ENCODE measurements around the gene PAPLN. TPM values are rescaled to one million over a fixed set of nuclear protein-coding genes. Genes with fewer than 3 reads are reported as not detected.
A peak's percentile ranks its signal among the peaks of the same experiment; 100 is the strongest.

PAPLN gene
- total RNA-seq, 1 donor from 2014 or later, result 2.7 TPM

- H3K27me3 Mint-ChIP-seq, result peaks cover 5% of the 10 kb centered on the region
- no peak for TF ChIP-seq CTCF (IDR thresholded peaks at IDR 0.05; ENCODE audit: unreplicated experiment)
Observed at GRCh38 chr14:73263606-73264005, 26.3 kb downstream of the PAPLN start.

DNA sequence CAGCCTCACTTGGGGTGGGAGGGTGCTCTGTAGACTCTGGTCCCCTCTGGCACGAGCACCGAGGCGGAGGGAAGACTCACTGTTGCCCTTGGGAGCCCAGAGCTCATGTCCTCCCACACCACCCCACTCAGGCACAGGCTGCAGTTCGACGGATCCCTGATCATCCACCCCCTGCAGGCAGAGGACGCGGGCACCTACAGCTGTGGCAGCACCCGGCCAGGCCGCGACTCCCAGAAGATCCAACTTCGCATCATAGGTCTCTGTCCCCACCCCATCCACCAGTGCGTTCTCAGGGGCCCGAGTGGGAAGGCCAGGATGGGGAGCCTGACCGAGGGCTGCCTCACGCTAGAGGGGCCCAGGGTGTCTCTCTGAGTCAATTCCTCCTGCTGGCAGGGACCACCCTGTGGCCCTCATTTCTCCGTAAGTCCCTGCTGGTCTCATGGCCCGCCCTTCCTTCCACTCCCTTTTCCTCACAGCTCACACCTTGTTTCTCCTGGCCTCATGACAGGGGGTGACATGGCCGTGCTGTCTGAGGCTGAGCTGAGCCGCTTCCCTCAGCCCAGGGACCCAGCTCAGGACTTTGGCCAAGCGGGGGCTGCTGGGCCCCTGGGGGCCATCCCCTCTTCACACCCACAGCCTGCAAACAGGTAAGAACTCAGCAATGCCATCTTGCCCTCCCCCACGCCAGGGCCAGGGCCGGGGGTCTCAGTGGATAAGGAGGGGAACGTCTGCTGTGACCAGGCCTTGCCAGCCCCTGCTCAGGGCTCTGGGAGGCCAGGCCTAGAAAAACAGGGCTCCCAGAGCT, 27.0 kb downstream of the PAPLN start:
- no peak for TF ChIP-seq CTCF (IDR thresholded peaks at IDR 0.05; ENCODE audit: unreplicated experiment)
- Mint-ChIP-seq H3K27ac (peak overlapping the region; percentile 90), H3K4me3 (ENCODE audit: low read depth) (no peak overlapping the region), H3K9me3 (ENCODE audit: low read depth) (no peaks in the 10 kb centered on the region), H3K27me3 (peaks cover 5% of the 10 kb centered on the region), H3K36me3 (ENCODE audit: insufficient read depth) (no peaks in the 10 kb centered on the region), H3K4me1 (ENCODE audit: low read depth) (no peaks in the 10 kb centered on the region)
- DNase-seq (ENCODE audit: low spot score, unreplicated experiment), result no peak

More at GRCh38 chr14:73263606-73264005, 26.3 kb downstream of the PAPLN start:
- DNase-seq (ENCODE audit: low spot score, unreplicated experiment), result no peak
- Mint-ChIP-seq H3K9me3 (ENCODE audit: low read depth) (no peaks in the 10 kb centered on the region), H3K4me3 (ENCODE audit: low read depth) (no peak overlapping the region), H3K36me3 (ENCODE audit: insufficient read depth) (no peaks in the 10 kb centered on the region), H3K4me1 (ENCODE audit: low read depth) (no peaks in the 10 kb centered on the region), H3K27ac (no peak overlapping the region)

DNA sequence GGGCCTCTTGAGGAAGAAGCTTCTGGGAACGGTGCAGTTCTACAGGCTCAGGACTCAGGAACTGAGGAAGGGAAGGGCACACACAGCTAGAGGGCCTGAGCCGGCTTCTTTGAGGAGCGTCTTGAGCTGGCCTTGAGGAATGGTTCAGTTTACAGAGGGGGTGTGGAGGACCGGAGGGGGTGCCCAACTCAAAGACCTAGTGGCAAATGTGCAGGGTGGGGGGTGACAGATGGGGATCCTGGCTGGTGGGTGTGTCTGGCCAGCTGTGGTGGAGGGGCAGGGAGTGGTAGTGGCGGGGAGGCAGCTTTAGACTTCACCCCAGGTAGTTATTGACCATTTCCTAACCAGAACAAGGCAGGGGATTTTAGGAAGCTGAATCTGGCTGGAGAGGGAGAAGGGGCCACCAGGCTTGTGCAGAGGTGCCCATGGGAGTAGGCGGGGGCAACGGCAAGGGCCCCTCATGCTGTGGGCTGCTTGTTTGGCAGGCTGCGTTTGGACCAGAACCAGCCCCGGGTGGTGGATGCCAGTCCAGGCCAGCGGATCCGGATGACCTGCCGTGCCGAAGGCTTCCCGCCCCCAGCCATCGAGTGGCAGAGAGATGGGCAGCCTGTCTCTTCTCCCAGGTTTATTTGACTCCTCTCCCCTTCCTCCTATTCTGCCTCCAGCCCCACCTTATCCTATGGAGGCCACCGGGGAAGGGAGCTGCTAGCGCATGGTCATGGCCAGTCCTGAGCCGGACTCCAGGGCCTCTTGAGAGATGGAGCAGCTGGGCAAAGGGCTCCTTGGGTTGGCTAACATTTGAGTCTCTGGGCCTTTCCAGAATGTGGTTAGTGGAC, 27.8 kb downstream of the PAPLN start:
- H3K4me1 Mint-ChIP-seq (ENCODE audit: low read depth), result no peaks in the 10 kb centered on the region
- H3K4me3 Mint-ChIP-seq (ENCODE audit: low read depth), result no peak overlapping the region
- no peak for TF ChIP-seq CTCF (IDR thresholded peaks at IDR 0.05; ENCODE audit: unreplicated experiment)
- peak overlapping the region; percentile 90 for H3K27ac Mint-ChIP-seq
- DNase-seq (ENCODE audit: low spot score, unreplicated experiment), result no peak
- H3K9me3 Mint-ChIP-seq (ENCODE audit: low read depth), result no peaks in the 10 kb centered on the region
- H3K27me3 Mint-ChIP-seq, result peaks cover 5% of the 10 kb centered on the region
- no peaks in the 10 kb centered on the region for H3K36me3 Mint-ChIP-seq (ENCODE audit: insufficient read depth)

GRCh38 chr14:73265721-73266046, 28.4 kb downstream of the PAPLN start:
- Mint-ChIP-seq H3K27ac (no peak overlapping the region), H3K4me3 (ENCODE audit: low read depth) (no peak overlapping the region), H3K4me1 (ENCODE audit: low read depth) (peaks cover 4% of the 10 kb centered on the region), H3K27me3 (peaks cover 7% of the 10 kb centered on the region), H3K9me3 (ENCODE audit: low read depth) (no peaks in the 10 kb centered on the region), H3K36me3 (ENCODE audit: insufficient read depth) (no peaks in the 10 kb centered on the region)
- TF ChIP-seq CTCF (IDR thresholded peaks at IDR 0.05; ENCODE audit: unreplicated experiment), result no peak
- no peak for DNase-seq (ENCODE audit: low spot score, unreplicated experiment)

DNA sequence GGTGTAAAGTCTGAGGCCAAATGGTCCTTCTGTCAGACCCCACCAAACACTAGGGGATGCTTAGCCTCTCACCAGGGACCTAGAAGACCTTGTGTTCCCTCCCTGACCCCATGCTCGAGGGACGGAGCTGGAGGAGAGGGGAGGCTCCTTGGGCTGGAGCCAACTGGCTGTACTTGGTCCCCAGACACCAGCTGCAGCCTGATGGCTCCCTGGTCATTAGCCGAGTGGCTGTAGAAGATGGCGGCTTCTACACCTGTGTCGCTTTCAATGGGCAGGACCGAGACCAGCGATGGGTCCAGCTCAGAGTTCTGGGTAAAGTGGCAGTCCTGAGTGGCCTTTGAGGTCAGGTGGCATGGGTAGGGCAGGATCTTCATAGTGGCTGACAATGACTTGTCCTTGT, 29.0 kb downstream of the PAPLN start:
- peaks cover 4% of the 10 kb centered on the region for H3K4me1 Mint-ChIP-seq (ENCODE audit: low read depth)
- H3K27ac Mint-ChIP-seq, result no peak overlapping the region
- H3K36me3 Mint-ChIP-seq (ENCODE audit: insufficient read depth), result no peaks in the 10 kb centered on the region
- no peaks in the 10 kb centered on the region for H3K9me3 Mint-ChIP-seq (ENCODE audit: low read depth)
- DNase-seq (ENCODE audit: low spot score, unreplicated experiment), result no peak
- peaks cover 7% of the 10 kb centered on the region for H3K27me3 Mint-ChIP-seq
- no peak overlapping the region for H3K4me3 Mint-ChIP-seq (ENCODE audit: low read depth)
- no peak for TF ChIP-seq CTCF (IDR thresholded peaks at IDR 0.05; ENCODE audit: unreplicated experiment)
